ENCODE results near the gene MARCKS.

GRCh38 chr6:113820761-113821160 lies 36.4 kb upstream of the MARCKS start:
- no peak for TF ChIP-seq CTCF (IDR thresholded peaks at IDR 0.05; ENCODE audit: extremely low read depth in 1 of 2, insufficient read depth in 1 of 2, low read depth in 1 of 2, low read length in 2 of 2)
- no peak for TF ChIP-seq GATA2 (IDR thresholded peaks at IDR 0.05; ENCODE audit: insufficient read depth, insufficient read length, low read depth, low read length)
- TF ChIP-seq MYC (IDR thresholded peaks at IDR 0.05; ENCODE audit: low read depth, low read length) = no peak
- no peak for TF ChIP-seq MAX (IDR thresholded peaks at IDR 0.05; ENCODE audit: insufficient read depth, insufficient read length)
- TF ChIP-seq POLR2AphosphoS5 (IDR thresholded peaks at IDR 0.05; ENCODE audit: insufficient read depth, low read depth, low read length) = no peak
- no peak for TF ChIP-seq FOS (IDR thresholded peaks at IDR 0.05; ENCODE audit: borderline replicate concordance, insufficient read depth, low read length)

Data from endothelial cell of umbilical vein (primary cell).